NK-92 treated with Interleukin-12 subunit alpha and Interleukin-12 subunit beta, amount 100 ng/mL, for 24 hours (cell line): Measurements from ENCODE around the gene TELO2.
"Not testable (repeated sequence)": the region's sequence is repeated elsewhere in the genome, so short reads cannot be mapped to it uniquely, and the experiment has no call there.

Experiments used
- DNase-seq: peaks from one replicate; lab custom pipeline; 2025; lab: John Stamatoyannopoulos, UW

The TELO2 gene

DNA sequence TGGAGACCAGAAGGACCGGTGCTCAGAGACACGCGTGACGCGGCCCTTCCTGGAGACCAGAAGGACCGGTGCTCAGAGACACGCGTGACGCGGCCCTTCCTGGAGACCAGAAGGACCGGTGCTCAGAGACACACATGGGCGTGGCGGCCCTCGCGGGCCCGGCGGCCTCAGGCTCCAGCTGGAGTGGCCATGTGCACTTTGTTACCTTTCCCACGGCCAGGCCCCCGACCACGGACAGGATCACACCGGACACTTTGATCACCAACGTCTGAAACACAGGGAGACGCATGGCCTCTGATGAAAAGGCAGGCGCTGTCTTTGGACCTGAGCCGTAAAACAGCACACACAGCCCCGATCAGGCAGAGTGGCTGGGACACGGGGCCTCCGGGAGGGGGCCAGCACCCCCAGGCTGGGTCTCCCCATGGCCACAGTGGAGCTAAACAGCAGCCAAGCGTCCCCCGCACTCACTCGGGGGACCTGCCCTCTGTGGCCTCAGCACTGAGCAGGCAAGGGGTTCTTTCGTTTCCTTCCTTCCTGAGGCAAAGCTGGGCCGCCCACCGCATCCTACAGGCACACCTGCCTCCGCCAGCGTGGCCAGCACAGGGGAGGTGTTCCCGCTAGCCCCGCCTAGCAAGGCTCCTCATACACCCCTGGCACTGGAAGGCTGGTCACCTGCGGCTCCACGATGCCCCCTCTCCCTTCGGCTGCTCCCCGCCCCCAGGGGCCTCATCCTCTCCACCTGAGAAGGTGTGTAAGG lies 35.5 kb upstream of the TELO2 start:
- no peak for DNase-seq

DNA sequence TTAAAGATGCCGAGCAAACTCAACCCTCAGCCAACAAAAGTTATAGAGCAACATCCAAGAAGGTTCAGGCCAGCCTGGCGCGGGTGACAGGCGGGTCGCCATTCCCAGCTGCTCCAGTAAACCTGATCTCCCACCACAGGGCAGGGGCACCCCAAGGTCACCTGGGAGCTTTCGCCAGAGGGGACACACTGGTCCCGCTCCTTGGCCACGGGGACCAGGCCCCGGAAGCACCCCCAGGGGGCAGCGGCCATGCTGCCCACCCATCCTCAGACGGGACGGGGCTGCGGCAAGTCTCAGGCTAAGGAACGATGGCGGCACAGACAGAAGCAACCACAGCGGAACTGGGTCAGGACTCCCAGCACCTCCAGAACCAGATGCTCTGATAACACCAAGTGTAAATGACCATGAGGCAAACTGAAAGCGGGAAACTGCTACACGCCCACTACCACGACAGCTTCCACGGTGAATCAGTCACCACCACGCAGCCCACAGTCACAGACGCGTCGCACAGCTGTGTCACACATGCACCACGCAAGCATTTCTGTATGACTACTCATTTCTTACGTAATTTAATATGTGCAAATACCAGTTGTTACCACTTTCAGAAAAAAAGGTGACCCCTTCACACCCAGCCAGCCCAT lies 34.7 kb upstream of the TELO2 start:
- no peak for DNase-seq

DNA sequence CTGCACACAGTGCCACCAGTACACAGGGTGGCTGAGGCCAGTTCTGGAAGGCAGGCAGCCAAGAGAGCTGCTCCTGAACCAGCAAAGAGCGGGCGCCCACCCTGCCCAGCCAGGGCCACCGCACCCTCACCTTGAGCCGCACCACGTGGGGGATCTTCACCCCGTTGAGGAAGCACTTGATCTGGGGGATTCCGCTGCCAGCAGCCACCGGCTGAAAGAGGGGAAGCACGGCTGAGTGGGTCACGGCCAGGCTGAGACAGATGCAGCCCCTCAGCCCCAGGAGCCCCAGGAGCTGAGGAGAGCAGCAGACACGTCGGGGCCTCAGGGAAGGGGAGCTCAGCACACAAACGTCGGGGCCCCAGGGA lies 34.2 kb upstream of the TELO2 start:
- DNase-seq, result no peak

DNA sequence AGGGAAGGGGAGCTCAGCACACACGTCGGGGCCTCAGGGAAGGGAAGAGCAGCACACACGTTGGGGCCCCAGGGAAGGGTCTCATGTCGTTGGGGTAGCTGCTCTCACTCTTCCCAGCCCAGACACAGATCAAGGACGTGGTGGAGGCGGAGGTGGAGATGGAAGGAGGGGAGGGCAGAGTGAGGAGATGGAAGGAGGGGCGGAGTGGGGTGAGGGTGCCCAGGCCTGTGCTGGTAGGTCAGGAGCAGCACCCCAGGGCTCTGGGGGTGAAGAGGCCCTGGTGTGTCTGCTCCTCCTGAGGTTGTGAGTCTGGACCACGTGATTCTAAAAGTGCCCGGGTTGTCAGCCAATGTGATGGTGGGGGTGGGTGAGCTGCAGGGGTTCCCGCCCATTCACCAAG lies 33.2 kb upstream of the TELO2 start:
- DNase-seq, result no peak

DNA sequence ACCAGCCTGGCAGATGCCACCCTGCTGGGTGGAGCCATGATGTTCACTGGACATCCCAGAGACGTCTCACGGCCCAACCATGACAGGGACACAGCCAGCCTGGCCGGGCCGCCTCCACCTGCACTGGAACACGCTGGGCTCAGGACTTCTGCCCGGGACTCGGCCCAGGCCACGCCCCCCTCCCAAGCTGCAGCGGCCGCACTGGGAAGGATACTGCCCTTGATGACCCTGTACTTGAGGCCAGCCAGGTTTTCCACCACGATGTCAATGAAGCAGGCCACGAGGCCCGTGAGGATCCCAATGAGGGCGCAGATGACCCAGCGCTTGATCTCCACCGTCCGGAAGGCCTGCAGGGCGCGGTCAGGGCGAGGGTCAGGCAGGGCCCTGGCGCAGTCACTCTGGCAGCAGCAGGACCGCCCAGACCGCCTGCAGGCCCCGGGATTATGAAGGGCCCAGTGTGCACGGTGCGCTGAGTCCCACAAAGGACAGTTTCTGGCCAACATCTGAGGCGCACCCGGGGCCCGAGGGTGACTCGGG lies 32.5 kb upstream of the TELO2 start:
- DNase-seq, result no peak

DNA sequence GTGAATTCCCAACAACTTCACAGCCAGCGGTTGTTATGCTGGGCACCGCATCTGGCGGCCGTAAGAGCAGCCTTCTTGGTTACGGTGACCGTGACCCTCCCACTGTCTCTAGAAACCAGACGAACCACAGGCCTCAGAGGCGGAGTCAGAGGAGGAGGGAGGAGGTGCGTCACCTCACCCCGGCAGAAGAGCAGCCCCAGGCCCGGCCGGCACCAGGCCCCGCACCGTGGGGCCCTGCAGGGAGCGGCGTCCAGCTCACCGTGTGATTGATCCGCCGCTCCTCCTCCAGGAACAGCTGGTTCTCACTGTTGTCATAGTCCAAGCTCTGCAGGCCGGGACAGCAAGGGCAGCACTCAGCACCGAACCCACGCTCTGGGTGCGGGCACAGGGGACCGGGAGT lies 32.0 kb upstream of the TELO2 start:
- no peak for DNase-seq

DNA sequence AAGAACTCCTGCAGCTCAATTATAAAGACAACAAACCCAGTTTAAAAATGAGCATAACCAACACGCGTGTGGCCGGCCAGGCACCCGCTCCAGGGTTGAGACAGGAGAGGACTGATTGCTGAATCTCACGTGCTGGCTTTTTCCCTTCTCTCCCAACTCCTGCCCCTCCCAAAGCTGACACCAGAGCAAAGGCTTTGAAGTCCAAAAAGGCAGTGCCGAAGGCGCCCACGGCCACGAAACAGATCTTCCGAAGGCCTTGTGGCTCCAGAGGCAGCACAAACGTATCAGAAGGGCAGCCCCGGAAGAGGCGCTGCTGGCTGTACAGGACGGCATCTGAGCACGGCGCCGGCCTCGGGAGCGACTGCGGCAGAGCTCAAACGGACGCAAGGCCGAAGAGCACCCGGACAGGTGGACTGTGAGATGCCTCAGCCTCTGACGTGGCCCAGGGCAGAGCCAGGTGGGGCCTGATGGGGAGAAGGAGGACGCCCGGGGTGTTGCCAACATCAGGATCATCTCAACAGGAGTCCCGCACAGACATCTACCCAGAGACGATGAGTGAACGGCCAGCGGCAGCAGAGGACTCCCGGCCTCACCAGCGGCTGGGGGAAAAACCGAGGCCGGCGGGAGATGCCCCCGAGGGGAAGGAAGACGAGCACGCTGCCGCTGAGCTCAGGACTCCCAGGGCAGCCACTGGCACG lies 28.8 kb upstream of the TELO2 start:
- no peak for DNase-seq

DNA sequence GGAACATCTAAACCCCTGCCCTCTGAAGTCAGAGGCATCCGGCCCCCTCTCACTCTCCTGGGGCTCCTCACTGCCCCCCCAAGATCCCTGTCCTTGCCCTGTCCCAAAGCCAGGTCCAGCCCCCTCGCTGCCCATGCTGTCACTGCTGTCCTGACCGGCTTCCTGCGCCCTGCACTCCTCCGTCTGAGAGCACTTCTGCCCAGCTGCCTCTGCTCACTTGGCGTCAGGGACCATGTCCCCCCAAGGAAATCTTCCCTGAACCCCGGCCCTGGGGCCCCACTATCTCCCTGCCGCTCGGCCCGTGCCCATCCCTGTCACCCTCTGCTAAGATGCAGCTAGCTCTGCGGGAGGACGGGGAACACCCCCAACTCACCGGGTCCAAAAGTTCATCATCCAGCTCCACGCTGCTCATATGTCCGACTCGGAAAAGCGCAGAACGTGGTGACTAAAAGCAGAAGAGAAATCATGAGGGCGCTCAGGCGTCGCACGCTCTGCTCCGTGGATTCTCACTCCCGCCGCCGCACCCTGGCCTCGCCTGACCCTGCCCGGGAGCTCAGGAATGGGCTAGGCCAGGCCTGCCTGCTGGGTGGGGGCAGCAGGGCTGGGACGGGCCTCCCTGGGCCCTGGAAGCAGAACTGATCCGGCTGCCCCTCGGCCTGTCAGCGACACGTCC lies 28.1 kb upstream of the TELO2 start:
- DNase-seq, result no peak

DNA sequence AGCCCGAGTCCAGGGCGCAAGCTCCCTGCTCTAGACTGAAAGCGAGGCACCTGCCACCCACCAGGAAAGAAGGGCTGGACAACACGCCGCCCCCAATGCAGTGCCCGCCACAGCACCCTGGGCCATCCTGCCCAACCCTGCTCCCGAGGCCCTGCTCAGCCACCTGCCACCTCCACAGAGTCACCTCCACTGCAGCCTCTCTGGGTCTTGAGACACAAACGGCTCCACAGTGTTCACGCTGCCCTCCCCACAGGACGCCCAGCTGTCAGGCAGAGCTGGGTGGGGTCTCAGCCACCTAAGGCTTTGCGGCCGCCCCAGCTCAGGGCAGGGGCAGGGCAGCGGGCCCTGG lies 27.6 kb upstream of the TELO2 start:
- DNase-seq, result no peak

DNA sequence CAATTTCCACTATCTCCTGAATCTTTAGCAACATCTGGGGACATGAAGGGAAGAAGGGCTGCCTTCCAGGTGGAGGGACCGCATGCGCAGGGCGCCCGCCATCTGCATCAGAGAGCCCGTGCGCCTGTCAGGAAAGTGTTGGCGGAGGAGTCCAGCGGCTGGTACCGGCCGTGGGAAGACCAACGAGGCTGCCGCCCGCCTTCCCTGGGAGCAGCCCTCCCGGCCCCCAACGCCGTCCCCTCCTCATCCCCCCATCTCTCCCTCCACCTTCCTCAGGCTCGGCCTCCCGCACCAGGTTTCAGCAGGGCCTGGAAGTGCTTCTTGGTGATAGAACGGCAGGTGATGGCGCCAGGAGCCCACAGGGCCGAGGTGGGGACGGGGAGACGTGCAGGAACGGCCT lies 27.1 kb upstream of the TELO2 start:
- no peak for DNase-seq

DNA sequence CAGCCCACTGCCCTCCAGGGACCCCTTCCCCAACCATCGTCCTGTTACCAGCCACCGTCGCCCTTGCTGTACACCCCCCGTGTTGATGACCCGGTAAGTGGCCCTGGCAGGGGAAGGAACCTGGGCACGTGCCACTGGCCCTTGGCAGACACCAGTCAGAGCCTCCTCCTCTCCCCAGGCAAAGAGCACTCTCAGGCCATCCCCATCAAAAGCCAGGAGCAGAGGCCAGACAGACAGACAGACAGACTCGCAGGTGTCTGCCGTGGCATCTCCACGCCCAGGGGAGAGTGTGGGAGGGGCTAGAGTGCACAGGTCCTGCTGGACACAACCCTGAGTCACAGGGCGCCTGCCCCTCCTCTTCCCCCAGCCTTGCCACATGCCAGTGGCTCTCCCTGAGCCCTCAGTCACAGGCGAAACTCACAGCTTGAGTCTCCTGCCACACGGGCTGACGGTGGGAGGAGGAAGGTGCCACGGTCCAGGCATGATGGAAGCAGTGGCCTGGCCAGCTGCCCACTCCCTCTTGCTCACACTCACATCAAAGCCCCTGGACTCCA lies 26.1 kb upstream of the TELO2 start:
- DNase-seq, result no peak

DNA sequence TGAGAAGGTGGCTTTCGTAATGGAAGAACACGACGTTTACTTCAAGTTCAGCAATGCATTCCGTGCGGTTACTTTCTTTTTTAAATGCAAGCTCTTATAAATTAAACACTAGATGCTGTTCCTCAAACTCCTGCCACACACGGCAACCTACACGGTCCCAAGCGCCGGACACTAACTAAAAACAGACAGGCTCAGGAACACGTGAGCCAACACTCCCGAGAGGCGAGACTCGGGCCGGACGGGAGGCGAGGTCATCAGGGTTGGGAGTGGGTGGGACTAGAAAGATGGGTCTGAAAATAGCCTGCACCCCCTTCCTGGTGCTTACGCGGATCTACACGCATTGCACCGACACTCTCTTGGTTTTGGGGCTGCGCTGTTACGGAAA lies 24.7 kb upstream of the TELO2 start:
- no peak for DNase-seq

DNA sequence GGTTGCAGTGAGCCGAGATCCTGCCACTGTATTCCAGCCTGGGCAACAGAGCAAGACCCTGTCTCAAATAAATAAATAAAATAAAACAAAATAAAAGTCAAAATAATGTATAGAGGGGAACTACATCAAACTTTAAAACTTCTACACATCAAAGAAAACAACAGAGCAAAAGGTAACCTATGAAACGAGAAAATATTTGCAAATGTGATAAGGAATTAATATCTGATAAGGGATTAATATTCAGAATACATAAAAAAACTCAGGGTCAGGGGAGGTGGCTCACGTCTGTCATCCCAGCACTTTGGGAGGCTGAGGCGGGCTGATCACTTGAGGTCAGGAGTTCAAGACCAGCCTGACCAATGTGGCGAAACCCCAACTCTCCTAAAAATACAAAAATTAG lies 24.0 kb upstream of the TELO2 start:
- DNase-seq, result not testable (repeated sequence)

DNA sequence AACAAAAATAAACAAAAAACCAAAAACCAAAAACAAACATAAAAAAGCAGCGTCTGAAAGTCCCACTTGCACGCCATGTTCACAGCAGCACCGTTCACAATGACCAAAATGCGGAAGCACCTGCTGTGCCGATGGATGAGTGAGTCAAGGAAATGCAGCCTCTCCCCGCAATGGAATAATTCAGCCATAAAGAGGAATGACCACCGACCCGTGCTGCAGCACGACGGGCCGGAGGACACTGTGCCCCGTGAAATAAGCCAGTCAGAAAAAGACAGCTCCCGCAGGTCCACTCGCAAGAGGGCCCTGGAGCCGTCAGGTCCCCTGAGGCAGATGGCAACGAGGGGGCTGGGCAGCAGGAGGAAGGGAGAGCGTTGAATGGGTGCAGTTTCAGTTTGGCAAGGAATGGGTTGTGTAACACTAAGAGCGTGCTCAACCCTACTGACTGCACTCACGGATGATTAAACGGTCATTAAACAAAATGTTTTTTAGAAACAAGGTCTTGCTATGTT lies 23.4 kb upstream of the TELO2 start:
- DNase-seq, result no peak

DNA sequence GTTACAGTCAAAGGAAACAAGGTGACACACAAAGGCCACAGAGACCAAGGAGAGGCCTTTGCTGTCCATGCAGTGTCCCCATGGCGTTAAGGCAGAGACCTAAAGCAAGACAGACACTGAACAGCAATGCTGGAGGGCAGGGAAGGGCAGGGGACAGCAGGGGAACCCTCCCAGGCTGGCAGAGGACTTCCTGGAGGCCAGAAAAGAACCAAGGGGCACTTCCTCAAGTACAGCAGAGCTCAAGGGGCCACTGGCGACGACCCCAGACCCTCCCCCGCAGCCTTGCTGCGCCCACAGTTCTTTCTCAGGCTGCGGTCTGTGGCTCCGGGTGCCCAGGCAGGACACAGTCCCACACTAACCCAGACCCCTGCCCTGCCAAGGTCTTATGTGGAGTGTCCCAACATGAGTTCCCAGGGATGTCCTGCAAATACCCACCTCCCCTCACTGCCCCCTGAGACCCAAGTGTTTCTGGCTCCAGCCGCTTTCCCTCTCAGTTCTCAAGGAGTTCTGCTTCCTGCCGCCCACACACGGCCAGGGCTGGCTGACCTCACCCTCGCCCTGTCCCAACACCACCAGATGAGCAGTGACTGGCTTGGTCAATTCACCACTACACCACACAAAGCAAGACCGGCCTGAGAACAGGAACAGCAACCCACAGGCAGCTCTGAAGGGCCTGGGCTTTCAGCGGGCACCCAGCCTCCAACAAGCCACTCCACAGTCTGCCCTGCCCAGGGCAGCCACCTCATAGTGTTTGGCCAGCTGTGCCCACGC lies 22.5 kb upstream of the TELO2 start:
- no peak for DNase-seq

DNA sequence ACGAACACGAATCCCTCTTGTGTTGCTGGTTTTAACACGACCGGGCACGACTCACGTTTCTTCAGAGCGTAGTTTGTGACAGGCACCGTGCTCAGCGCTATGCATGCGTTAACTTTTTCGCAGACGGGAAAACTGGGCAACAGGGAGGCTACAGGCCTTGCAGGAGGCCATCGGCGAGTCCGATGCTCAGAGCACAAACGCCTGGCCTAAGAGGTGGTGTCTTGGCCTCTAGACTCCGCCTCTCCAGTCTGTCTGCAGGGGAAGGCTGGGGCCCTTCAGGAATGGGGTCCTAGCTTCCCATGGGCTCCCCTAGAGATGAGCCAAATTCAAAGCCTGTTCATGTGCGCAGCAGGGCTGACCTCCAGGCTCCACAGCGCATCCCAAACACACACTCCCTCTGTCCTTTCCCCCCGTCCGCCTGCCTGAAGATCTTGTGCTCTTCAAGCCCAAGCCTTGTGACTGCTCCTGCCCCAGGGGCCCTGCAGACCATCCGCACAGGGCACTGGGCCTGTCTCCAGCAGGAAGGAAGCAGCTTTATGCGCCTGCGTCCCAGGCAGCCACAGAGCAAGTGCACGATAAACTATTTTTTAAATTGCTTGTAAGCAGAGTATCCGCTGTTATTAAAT lies 21.5 kb upstream of the TELO2 start:
- no peak for DNase-seq

DNA sequence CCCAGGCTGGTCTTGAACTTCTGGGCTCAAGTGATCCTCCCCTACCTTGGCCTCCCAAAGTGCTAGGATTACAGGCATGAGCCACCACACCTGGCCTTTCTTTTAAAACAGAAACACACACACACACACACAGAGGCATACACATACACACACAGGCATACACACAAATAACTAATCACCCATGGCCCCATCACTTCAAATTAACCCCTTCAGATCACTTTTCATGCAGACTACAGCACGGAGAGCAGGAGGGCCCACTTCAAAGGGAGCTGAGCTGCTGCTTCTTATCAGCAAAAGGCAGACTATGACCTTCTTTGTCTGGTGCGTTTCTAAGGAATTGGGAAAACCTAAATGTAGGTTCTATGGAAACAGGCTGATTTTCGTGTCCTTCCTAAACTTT lies 20.2 kb upstream of the TELO2 start:
- no peak for DNase-seq

DNA sequence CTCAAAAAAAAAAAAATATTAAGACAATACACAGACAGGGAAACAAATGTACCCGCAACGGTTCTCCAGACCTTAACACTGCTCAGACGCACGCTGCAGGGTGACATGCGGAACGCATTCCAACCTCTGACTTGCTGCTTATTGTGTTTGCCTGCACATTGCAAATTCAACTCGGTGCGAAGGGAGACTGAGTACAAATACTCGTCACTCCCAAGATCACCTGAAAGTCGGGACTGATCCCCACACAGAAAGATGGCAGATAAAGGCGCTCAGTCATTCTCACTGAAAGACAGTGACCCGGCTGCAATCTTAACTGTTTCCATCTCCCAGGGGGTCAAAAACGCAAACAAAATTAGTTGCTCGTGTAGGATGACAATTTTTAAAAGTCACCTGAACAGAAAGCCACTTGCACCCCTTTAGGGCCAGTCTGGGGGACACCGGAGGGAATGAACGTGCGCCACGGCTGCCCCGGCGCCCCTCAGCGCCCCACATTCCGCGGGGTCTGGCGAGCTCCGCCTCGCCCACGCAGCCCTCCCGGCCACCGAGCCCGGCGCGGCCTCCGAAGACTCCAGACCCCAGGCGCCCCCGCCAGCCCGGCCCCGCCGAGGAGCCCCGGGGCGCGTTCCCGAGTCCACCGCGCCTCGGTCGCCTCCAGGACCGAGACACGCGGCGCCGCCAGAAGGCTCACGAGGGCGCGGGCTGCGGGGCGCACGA lies 18.9 kb upstream of the TELO2 start:
- DNase-seq, result no peak

DNA sequence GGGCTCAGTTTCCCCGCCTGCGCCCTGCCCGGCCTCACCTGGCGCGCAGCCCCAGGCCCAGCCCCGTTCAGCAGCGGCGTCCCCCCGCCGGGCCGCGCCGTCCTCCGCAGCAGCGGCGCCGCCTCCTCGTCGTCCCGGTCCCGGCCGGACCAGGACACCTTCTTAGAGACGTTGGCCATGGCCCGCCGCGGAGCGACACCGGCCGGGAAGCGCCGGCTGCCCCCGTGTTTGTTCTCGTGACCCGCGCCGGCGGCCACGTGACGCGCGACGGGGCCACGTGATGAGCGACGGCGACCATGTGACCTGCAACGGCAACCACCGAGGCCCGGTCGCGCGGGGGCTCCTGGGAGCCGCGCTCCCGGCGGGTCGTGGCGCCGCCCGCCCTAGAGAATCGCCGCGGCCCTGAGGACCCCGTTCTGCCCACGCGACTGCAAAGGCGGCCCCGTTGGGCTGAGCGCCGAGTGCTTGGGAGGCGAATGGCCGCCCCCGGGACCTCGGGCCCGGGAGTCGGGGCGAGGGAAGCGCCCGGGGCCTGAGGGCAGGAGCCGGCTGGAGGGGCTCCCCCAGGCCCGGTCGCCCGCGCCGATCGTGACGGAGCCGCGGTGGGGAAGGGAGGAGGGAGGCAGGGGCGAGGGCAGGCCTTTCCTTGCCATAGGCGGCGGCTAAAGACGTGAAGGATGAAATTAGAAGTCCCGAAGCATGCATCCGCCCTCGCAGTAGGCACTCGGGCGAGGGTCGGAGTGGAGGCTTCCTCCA lies 18.2 kb upstream of the TELO2 start, which contains the start of gene CLCN7:
CLCN7 (minus strand) TSS at position 233 of the 756 bp plus-strand sequence; CDS start at position 179, 54 bp downstream.
- DNase-seq, result peak; percentile 83
